T-helper 2 cell treated with Interferon-gamma antibody and Interleukin-4, amounts not matched to agents 5 μg/mL and 100 μg/mL, for 36 hours (primary cell): ENCODE measurements around the gene CLDN22.
"Not testable (repeated sequence)": the region's sequence is repeated elsewhere in the genome, so short reads cannot be mapped to it uniquely, and the experiment has no call there.

Experiments
- DNase-seq: peaks from one replicate; pipeline ENCODE4 v3.0.0; 2021; ENCODE audit warnings: low spot score
- H3K27ac Mint-ChIP-seq: one replicate; pipeline ENCODE4 v1.8.0; 2021; ENCODE audit warnings: mild to moderate bottlenecking, mixed read lengths
- H3K27me3 Mint-ChIP-seq: one replicate; pipeline ENCODE4 v1.8.0; 2021; ENCODE audit warnings: low read depth, mixed read lengths
- H3K36me3 Mint-ChIP-seq: one replicate; pipeline ENCODE4 v1.8.0; 2021; ENCODE audit warnings: low read depth, mixed read lengths
- H3K4me1 Mint-ChIP-seq: one replicate; pipeline ENCODE4 v1.8.0; 2021; ENCODE audit warnings: low read depth, mixed read lengths
- H3K4me3 Mint-ChIP-seq: one replicate; pipeline ENCODE4 v1.8.0; 2022; ENCODE audit warnings: mild to moderate bottlenecking, moderate library complexity, mixed read lengths
- H3K9me3 Mint-ChIP-seq: one replicate; pipeline ENCODE4 v1.8.0; 2021; ENCODE audit warnings: mixed read lengths

Gene CLDN22

DNA sequence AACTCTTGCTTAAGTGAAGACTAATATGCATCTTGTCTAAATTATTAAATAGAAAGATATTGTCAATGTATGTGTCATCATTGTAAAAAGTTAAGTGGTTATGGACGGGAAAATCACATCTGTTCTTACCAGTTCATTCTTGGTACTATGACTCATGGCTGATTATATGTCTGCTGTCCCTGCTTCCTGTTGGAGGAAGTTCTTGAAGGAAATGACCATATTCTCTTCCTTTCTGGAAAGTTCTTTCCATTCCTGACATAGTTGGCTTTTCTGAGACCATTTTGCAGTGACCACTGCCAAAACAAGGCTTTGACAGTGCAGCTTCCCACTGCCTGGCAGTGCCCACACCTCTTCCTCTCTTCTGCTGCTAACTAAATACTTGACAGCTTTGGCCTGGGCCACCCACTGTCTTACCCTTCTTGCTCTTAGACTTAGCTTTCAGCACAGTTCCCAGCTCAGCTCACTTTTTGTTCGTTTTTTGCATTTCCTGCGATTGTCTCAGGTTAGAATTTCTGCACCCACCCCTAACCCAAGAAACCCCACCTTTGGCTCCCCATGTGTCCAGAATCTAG is 15.4 kb upstream of the CLDN22 start:
- H3K4me3 Mint-ChIP-seq: no peak overlapping the region
- no peaks in the 10 kb centered on the region for H3K27me3 Mint-ChIP-seq
- H3K27ac Mint-ChIP-seq: no peak overlapping the region
- DNase-seq: no peak
- no peaks in the 10 kb centered on the region for H3K9me3 Mint-ChIP-seq
- H3K36me3 Mint-ChIP-seq: no peaks in the 10 kb centered on the region
- peaks cover 5% of the 10 kb centered on the region for H3K4me1 Mint-ChIP-seq

DNA sequence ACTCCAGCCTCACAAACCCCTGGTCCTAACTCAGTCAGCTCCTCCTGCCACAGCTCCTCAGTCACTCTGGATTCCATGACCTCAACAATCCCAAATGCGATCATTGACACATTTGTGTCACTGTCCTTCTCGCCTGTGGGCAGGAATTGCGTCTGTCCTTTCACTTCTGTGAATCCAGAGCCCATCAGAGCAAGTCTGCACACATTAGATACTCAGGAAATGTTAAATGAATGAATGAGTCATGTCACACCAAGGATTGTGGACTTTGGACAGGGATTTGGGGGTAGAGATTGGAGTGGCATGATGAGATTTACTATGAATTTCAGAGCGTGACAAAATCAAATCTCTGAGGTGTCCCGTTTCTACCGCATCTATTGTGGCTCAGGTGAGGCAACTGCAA is 13.9 kb upstream of the CLDN22 start:
- Mint-ChIP-seq H3K4me3 (no peak overlapping the region), H3K4me1 (peaks cover 5% of the 10 kb centered on the region), H3K36me3 (no peaks in the 10 kb centered on the region), H3K27me3 (no peaks in the 10 kb centered on the region), H3K9me3 (no peaks in the 10 kb centered on the region), H3K27ac (no peak overlapping the region)
- no peak for DNase-seq

DNA sequence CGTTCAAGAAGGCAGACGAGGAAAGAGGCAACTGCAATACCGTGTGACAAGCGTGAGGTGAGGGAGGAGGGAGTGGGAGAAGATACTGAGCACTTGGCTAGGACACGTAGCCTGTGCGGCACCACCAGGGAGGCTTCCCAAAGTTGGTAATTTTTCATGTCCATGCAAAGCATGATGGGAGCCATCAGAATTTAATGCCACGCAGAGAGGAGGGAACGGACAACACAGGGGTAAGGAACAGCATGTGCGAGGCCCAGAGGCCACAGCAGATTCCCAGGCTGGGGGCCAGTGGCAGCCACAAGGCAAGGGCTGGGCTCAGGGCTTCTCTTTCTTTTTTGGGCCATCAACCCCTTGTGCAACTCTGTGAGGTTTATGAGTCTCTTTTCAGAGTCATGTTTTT is 13.1 kb upstream of the CLDN22 start:
- Mint-ChIP-seq H3K27me3 (no peaks in the 10 kb centered on the region), H3K4me1 (peaks cover 5% of the 10 kb centered on the region), H3K27ac (no peak overlapping the region), H3K36me3 (no peaks in the 10 kb centered on the region), H3K4me3 (no peak overlapping the region), H3K9me3 (no peaks in the 10 kb centered on the region)
- no peak for DNase-seq

DNA sequence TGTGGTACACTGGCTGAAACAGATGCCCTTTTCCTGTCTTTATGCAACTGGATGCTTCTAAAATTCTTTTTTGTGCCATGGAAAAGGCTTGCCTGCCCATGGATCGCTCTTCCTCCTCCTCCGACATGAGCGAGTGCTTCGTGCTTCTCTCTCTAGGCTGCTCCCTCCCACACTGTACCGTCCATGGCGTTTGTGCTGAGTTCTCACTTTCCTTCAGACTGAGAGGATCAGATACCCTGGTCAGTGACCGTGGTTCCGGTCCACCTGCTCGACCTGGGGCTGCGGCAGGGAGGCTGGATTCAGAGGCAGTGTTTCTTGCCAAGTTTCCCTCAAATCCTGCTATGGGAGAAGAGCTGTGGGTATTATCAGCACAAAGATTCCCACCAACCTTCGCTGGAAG is 12.4 kb upstream of the CLDN22 start:
- H3K9me3 Mint-ChIP-seq: no peaks in the 10 kb centered on the region
- no peak overlapping the region for H3K4me3 Mint-ChIP-seq
- no peak for DNase-seq
- H3K36me3 Mint-ChIP-seq: no peaks in the 10 kb centered on the region
- peaks cover 5% of the 10 kb centered on the region for H3K4me1 Mint-ChIP-seq
- no peaks in the 10 kb centered on the region for H3K27me3 Mint-ChIP-seq
- H3K27ac Mint-ChIP-seq: no peak overlapping the region

DNA sequence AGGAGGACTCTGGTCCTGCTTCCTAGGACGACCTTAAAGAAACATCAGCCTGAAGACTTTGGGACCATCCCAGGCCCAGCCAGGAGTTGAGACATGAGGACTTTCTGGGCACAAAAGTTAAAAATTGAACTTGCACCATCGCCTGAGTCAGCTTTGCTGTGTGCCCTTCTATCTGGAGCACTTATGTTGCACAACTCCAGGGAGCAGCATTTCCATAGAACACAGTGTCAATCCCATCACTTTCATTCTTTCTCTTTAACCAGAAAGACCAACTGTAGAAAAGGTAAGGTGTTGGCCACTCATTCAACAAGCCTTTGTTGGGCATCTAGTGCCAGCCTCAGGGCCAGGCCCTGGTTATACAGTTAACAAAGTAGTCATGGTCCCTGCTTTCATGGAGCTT is 10.8 kb upstream of the CLDN22 start:
- H3K4me3 Mint-ChIP-seq: no peak overlapping the region
- H3K27me3 Mint-ChIP-seq: no peaks in the 10 kb centered on the region
- DNase-seq: no peak
- H3K27ac Mint-ChIP-seq: no peak overlapping the region
- H3K4me1 Mint-ChIP-seq: peaks cover 5% of the 10 kb centered on the region
- H3K9me3 Mint-ChIP-seq: no peaks in the 10 kb centered on the region
- no peaks in the 10 kb centered on the region for H3K36me3 Mint-ChIP-seq

DNA sequence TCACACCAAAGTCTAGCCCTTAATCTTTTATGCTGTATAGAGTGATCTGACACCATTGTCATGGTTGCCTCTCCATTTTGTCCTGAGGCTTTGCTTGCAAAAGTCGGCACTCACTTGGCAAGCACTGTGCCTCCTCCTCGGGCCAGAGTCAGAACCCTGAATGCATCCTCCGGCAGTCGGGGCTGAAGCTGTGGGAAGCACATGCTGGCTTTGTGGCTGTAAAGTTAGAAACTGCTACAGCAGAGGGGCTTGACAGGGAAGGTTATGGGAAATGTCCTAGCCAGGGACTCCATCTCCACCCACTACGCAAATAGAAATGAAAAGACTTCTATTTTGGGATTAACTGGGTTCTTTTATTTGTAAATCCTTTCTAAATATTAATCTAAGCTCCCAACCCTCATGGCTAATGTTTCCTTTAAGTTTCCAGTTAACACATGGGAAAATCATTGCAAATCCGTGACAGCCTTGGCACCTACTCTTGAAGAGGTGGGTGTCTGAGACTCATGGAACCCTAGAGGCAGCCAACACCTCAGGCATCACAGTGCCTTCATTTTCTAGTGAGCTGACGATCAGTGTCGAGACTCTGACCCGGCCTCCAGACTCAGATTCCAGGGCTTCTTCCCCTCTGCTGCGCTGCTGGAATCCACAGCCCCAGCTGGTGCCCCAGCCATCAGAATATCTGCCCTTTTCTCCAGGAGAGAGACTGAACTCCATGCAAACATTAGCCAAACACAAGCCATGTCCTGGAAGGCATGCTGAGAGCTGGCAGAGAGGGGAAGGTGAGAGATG is 10.1 kb upstream of the CLDN22 start:
- no peaks in the 10 kb centered on the region for H3K4me1 Mint-ChIP-seq
- no peaks in the 10 kb centered on the region for H3K36me3 Mint-ChIP-seq
- DNase-seq: no peak
- H3K4me3 Mint-ChIP-seq: no peak overlapping the region
- no peak overlapping the region for H3K27ac Mint-ChIP-seq
- no peaks in the 10 kb centered on the region for H3K27me3 Mint-ChIP-seq
- H3K9me3 Mint-ChIP-seq: no peaks in the 10 kb centered on the region

DNA sequence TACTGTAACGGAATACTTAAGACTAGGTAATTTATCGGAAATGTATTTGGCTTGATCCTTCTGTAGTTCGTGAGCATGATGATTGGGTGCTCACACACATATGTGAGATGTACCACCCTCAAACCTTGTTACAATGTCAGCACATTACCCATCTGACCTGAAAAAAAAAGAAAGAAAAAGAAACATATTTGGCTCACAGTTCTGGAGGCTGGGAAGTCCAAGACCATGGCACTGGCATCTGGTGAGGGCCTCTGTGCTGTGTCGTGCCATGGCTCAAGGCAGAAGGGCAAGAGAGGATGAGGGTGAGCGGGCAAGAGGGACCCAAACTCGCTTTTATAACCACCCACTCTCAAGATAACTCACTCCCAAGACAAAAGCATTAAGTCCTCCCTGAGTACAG is 9.2 kb upstream of the CLDN22 start:
- H3K4me3 Mint-ChIP-seq: no peak overlapping the region
- no peaks in the 10 kb centered on the region for H3K4me1 Mint-ChIP-seq
- H3K27ac Mint-ChIP-seq: no peak overlapping the region
- no peaks in the 10 kb centered on the region for H3K27me3 Mint-ChIP-seq
- H3K36me3 Mint-ChIP-seq: no peaks in the 10 kb centered on the region
- no peaks in the 10 kb centered on the region for H3K9me3 Mint-ChIP-seq
- DNase-seq: no peak

DNA sequence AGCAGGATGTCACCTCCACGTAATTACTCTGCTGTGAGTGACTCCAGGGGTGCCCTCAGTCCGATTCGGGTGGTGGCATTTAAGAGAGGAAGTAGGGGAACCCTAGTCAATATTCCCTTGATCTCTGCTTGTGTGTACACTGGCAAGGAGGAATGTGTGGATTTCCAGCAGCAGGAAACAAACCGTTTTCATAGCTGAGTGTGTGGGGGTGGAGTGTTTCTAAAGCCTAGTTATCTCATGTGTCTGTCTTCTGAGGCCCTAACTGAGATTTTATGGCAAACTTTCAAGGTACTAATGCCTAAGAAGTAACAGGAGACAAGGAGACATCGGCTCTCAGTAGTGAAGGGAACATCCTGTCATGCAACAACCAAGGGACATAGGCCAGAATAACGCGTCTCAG is 8.8 kb upstream of the CLDN22 start:
- Mint-ChIP-seq H3K4me3 (no peak overlapping the region), H3K27ac (no peak overlapping the region), H3K4me1 (no peaks in the 10 kb centered on the region), H3K9me3 (no peaks in the 10 kb centered on the region), H3K27me3 (no peaks in the 10 kb centered on the region), H3K36me3 (no peaks in the 10 kb centered on the region)
- DNase-seq: no peak

DNA sequence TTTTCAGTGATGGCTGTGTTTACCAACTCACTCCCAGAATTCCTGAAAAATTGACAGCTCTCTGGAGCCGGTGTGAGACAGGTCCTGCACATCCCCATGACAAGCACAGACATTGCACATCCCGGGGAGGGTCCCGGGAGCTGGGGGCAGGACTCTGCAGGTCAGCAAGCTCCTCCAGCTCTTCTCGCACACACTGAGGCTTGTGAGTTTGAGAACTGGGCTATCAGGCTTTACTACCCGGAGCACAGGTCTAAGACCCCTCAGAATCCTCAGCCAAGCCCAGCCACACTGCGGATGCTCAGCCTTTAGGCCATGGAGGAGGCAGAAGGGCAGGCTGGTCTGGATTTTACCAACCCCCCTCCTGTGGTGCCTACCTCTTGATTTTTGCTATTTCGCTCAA is 7.8 kb upstream of the CLDN22 start:
- Mint-ChIP-seq H3K36me3 (no peaks in the 10 kb centered on the region), H3K4me1 (no peaks in the 10 kb centered on the region), H3K27me3 (no peaks in the 10 kb centered on the region), H3K4me3 (no peak overlapping the region), H3K27ac (no peak overlapping the region), H3K9me3 (no peaks in the 10 kb centered on the region)
- DNase-seq: no peak

DNA sequence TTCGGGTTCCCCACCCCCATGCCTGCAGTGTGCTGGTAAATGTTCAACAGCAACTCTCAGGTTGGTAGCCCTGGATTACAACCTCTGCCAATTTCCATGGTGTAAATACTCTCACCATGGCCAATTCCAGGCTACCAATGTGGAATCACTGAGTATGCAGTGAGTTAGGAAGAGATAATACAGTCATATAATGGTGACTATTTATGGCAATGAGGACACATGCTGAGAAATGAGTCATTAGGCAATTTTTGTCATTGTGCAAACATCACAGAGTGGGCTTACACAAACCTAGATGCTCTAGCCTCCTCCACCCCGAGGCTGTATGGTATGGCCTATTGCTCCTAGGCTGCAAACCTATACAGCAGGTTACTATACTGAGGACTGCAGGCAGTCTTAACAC is 6.8 kb upstream of the CLDN22 start:
- no peaks in the 10 kb centered on the region for H3K4me1 Mint-ChIP-seq
- H3K27me3 Mint-ChIP-seq: no peaks in the 10 kb centered on the region

DNA sequence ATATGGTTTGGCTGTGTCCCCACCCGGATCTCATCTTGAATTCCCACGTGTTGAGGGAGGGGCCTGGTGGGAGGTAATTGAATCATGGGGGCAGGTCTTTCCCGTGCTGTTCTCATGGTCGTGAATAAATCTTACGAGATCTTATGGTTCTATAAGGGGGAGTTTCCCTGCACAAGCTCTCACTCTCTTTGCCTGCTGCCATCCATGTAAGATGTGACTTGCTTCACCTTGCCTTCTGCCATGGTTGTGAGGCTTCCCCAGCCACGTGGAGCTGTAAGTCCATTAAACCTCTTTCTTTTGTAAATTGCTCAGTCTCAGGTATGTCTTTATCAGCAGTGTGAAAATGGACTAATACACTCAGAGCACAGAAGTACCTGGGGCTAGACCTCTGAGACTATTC is 6.3 kb upstream of the CLDN22 start:
- H3K4me1 Mint-ChIP-seq, DNase-seq, H3K36me3 Mint-ChIP-seq, H3K27me3 Mint-ChIP-seq, H3K27ac Mint-ChIP-seq, H3K4me3 Mint-ChIP-seq, H3K9me3 Mint-ChIP-seq: not testable (repeated sequence)

More for the DNA sequence above, 6.8 kb upstream of the CLDN22 start:
- H3K9me3 Mint-ChIP-seq: no peaks in the 10 kb centered on the region
- DNase-seq: no peak
- no peaks in the 10 kb centered on the region for H3K36me3 Mint-ChIP-seq
- H3K4me3 Mint-ChIP-seq: no peak overlapping the region
- no peak overlapping the region for H3K27ac Mint-ChIP-seq

DNA sequence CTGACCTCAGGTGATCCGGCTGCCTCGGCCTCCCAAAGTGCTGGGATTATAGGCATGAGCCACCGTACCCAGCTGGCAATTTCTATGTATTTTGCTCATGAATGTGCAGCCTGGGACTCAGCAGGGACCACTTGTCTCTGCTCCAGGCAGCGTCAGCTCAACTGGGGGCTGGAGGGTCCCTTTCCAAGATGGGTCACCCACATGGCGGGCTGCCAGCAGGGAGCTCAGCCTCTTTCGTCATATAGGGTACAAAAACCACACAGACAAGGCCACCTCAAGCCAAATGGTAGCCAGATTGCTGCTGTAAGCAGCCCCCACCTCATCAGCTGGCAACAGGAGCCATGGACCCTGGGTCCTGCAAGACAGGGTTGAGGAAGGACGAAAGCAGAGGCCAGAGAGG is 4.5 kb upstream of the CLDN22 start:
- Mint-ChIP-seq H3K27ac (no peak overlapping the region), H3K36me3 (no peaks in the 10 kb centered on the region), H3K27me3 (no peaks in the 10 kb centered on the region), H3K4me3 (no peak overlapping the region), H3K9me3 (no peaks in the 10 kb centered on the region), H3K4me1 (no peaks in the 10 kb centered on the region)
- DNase-seq: no peak

DNA sequence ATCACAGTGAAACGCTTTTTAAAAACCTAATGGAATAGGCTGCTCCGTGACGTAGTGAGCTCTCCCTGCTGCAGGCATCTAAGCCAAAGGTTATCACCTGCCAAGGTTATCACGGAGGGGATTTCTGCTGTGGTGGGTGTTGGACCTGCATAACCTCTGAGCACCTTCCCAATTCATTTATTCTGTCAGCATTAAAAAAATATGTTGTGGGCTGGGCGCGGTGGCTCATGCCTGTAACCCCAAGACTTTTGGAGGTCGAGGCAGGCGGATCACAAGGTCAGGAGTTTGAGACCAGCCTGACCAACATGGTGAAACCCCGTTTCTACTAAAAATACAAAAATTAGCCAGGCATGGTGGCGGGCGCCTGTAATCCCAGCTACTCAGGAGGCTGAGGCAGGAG is 4.0 kb upstream of the CLDN22 start:
- H3K36me3 Mint-ChIP-seq, H3K4me3 Mint-ChIP-seq, DNase-seq, H3K27me3 Mint-ChIP-seq, H3K27ac Mint-ChIP-seq, H3K9me3 Mint-ChIP-seq, H3K4me1 Mint-ChIP-seq: not testable (repeated sequence)

DNA sequence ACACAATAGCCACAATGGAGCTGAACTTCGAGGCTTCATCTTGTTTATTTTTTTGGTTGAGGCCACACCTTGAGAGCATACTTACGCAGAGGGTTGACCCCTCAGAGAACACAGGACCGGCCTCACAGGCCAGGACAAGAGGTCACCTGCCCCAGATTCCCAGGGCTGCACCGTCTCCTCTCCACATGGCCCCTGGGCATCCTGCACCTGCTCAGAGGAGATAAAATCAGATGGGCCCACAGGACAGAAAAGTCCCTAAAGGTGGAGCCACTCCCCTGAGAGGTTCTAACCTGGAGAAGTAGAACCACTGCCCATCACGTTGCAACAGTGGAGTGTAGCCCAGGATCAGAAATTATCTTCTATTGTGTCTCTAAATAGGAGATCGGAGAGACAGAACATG is 3.2 kb upstream of the CLDN22 start:
- H3K4me1 Mint-ChIP-seq: no peaks in the 10 kb centered on the region
- H3K27ac Mint-ChIP-seq: no peak overlapping the region
- H3K4me3 Mint-ChIP-seq: no peak overlapping the region

DNA sequence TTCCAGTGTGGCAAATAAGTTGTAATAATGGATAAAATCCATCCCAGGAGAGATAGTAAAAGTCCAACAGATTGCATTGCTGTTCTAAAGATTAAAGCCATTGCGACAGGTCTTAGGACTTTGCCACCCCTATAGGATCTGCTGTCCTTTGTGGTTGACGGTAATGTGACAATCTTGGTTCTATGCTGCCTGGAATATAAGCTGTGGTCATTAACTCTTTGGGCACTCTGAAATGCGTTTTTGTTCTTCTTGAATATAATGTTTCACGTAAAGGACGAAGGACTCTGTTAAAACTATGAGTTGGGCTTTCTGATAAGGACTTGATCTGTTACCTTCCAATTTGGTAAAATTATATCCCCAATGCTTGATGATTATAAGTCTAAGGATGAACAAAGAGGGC is 2.2 kb upstream of the CLDN22 start, which contains the start of gene CLDN24:
TSS of gene CLDN24 (minus strand) at position 101 of the 400 bp plus-strand sequence. CDS start at position 101, 0 bp downstream.
- DNase-seq: no peak
- Mint-ChIP-seq H3K36me3 (no peaks in the 10 kb centered on the region), H3K27me3 (no peaks in the 10 kb centered on the region), H3K27ac (no peak within 1 kb of the TSS), H3K4me1 (no peaks in the 10 kb centered on the region), H3K9me3 (no peaks in the 10 kb centered on the region), H3K4me3 (no peak within 1 kb of the TSS)

More for the DNA sequence above, 3.2 kb upstream of the CLDN22 start:
- DNase-seq: no peak
- H3K9me3 Mint-ChIP-seq: no peaks in the 10 kb centered on the region
- H3K27me3 Mint-ChIP-seq: no peaks in the 10 kb centered on the region
- no peaks in the 10 kb centered on the region for H3K36me3 Mint-ChIP-seq
